NCI-H774 (cell line): ENCODE results near the gene BTBD1.
"Not testable (repeated sequence)": the region's sequence is repeated elsewhere in the genome, so short reads cannot be mapped to it uniquely, and the experiment has no call there.

Source experiments
- DNase-seq: peaks from one replicate; lab custom pipeline; 2025; lab: John Stamatoyannopoulos, UW

Gene BTBD1

DNA sequence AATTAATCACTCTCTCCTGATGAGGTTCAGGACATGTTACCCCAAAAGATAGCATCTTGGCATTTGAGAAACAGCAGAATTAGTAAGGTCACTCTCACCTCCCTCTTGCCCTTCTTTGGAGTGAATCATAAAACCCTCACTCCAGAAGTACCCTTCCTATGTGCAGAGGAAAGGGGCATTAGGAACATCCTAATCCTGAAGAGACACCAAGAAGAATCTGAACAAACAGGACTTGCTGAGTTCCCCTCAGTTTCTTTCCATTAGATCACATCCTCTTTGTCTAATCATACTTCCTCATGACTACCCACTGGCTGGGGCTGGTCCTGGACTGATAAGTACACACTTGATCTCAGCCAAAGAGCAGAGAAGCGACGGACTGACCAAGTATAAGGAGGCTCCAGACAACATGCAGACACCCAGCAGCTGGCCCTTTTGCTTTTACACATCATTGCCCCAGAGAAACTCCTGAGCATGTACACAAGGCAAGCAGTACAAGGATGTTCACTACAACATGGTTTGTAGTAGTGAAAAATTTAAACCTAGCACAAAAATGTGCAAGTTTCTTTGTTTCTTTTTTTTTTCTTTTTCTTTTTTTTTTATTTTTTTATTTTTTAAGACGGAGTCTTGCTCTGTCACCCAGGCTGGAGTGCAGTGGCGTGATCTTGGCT, 25.4 kb upstream of the BTBD1 start:
- DNase-seq, result no peak

DNA sequence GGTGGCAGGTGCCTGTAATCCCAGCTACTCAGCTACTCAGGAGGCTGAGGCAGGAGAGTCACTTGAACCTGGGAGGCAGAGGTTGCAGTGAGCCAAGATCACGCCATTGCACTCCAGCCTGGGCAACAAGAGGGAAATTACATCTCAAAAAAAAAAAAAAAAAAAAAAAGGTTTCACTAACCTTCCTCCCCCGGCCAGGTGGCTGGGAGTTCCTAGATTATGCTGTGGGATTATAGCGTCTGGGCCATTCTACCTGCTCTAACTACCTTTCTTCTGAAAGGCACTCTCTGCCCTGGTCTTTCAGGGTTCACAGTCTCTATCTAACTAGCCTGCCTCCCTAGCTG, 24.9 kb upstream of the BTBD1 start:
- not testable (repeated sequence) for DNase-seq

- DNase-seq, result no peak
Observed at GRCh38 chr15:83090465-83090864, 23.4 kb upstream of the BTBD1 start.

- DNase-seq, result no peak
Observed at GRCh38 chr15:83088876-83089275, 21.8 kb upstream of the BTBD1 start.

DNA sequence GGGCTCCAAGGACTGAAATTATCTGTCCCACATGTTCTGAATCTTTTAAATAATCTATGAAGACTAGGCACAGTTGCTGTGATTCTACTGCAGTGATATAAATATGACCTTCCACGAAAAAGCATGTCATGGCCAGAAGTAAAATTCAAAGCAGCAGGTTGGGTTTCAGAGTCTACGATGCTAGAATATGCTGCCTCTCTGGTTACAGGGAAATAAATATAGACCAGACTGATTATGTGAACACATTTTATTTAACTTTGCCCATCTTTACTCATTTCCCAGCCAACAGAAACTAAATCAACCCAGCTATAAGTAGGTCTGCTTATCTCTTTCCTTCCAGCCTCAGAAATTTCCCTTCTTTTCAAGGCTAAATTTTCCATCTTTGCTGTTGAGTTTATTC, 20.5 kb upstream of the BTBD1 start:
- no peak for DNase-seq

GRCh38 chr15:83085864-83086552, 19.0 kb upstream of the BTBD1 start:
- not testable (repeated sequence) for DNase-seq

DNA sequence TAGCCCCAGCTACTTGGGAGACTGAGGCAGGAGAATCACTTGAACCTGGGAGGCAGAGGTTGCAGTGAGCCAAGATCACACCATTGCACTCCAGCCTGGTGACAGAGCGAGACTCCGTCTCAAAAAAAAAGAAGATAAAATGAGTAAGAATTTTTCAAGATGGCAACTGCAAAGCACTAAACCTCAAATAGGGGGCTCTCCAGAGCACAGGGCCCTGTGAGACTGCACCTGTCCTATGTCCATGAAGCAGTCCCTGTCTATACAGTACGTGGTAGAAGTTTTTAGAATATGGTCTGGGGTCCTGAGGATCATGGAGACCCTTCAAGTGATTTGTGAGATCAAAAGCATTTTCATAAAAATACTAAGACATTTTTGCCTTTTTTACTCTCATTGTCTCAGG, 18.4 kb upstream of the BTBD1 start:
- not testable (repeated sequence) for DNase-seq

GRCh38 chr15:83082730-83083386, 15.8 kb upstream of the BTBD1 start:
- DNase-seq, result no peak

DNA sequence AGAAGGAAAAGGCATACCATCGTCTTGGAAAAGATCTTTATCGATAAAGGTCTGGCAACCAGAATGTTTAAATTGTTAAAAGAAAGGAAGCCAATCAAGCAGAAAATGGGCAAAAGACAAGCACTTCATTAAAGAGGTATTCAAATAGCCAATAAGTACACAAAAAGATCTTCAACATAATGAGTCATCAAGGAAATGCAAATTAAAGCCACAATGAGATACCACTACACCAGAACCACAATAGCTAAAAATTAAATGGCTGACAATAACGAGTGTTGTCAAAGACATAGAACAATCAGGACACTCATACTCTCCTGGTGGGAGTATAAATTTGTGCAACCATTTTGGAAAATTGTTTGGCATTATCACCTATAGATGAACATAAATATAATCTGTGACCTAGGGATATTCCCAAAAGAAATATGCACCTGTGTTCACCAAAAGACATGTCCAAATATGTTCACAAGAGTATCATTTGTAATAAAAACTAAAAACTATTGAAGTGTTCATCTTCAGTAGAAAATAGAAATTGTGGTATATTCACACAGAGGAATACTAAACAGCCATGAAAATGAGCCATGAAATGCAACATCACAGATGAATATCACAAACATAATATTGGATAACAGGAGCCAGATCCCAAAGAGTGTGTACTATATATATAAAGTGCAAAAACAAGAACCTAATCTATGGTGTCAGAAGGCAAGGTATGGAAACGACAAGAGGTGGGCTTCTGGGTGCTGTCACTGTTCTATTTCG, 14.4 kb upstream of the BTBD1 start:
- DNase-seq, result no peak

DNA sequence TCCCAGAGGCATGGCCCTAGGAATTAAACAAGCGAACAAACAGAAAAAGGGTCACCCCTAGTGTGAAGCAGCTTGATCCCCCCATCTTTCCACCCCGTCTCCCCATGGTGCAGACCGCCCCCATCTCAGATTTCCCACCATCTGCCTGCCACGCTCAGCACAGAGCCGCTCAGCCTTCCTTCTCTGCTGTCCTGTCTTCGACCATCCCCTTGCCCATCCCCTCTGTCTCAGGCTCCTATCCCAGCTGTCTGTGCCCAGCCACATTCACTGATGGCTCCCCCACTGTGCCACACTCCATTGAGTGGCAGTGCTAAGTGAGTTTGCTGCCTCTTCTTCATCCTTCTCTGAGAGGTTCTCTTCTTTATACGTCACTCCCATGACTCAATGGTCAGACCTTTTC, 11.7 kb upstream of the BTBD1 start:
- DNase-seq, result no peak

GRCh38 chr15:83077491-83078230, 10.6 kb upstream of the BTBD1 start:
- no peak for DNase-seq

GRCh38 chr15:83069211-83069642, 2.2 kb upstream of the BTBD1 start:
- DNase-seq, result not testable (repeated sequence)

DNA sequence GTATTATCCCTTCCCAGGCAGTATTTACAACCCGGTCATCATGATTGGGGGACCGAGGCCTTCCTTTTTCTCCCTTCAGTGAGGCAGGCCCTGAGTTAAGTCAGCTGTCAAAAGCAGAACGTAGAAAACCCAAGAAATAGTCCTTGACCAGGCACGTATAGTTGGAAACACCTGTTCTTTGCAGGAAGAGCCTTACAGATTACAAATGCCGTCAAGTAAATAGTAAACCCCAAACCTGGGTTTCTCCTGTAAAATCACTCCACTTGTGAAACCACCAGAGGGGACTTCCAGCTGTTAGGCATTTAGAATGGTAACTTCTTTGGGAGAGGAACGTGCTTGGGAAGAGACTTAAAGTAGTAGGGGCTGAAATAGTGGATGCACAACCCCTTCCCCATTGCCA, 1.0 kb upstream of the BTBD1 start:
- no peak for DNase-seq

DNA sequence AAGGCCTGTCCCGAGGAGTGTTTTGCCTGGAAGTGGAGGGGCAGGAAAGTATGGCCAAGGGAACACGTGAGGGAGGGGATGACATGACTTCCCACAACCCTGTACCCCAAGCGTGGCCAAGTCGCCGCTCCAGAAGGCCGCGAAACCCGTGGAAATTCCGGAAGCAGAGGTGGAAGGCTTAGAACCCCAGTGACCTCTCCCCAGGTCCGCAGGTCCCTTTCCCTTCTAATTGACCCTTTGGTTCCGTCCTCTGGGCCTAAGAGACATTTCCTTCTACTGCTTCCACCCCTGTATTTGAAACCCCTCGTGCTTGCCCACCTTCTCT, 548 bp upstream of the BTBD1 start:
- DNase-seq, result no peak

DNA sequence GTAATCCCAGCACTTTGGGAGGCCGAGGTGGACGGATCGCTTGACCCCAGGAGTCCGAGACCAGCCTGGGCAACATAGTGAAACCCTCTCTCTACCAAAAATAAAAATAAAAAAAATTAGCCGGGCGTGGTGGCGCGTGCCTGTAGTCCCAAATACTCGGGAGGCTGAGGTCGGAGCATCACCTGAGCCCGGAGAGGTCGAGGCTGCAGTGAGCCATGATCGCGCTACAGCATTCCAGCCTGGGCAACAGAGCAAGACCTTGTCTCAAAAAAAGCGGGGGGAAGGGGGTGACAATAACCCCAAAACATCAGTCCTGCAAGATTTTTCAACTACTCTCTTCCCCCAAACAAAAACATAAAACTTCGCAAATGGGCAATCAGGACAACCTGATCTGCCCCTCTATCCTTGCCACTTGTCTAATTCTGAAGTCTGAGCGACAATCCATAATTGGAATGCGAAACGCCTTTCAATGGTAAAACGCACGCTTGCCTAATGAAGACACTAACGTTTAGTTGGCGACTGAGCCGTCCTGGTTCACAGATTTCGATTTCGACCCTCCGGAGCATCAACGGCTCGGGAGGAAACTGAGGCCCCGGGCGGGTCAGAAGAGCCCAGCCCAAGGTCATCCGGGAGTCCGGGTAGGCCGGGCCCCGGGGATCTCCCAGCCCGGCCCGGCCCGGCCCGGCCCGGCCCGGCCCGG, 868 bp downstream of the BTBD1 start:
- DNase-seq, result no peak

DNA sequence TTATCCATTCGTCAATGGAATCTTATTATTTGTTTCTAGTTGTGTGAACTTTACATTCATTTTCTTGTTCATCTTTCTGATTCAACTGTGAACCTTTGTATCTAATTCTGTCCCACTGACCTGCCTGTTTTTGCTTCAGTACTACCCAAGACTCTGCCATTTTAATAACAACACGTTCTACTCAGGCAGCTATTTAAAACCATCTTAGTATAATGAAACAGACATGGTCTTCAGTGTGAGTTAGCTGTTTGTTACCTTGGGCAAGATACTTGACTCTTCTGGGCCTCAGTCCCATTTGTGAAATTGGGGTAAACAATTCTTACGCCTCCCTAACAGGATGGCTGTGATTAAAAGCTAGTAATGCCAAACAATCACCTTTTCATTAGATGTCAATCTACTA, 1.6 kb downstream of the BTBD1 start:
- no peak for DNase-seq

GRCh38 chr15:83064859-83065258, 2.2 kb downstream of the BTBD1 start:
- DNase-seq, result no peak

DNA sequence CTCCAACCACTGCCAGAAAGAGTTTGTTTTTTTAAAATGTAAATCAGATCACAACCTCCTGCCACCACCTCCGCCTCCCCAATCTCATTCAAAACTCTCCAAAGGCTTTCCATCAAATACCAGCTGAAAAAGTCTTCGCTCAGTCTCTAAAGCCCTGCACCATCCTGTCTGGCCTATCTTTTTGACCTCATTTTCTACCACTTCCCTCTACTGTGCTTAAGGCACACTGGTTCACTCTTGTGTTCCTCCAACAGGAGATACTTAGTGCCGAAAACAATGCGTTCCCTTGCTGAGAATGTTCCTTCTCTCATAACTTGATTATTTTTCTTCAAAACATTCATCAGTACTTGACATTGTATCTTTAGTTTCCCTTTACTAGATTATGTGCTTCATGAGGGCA, 3.5 kb downstream of the BTBD1 start:
- no peak for DNase-seq

DNA sequence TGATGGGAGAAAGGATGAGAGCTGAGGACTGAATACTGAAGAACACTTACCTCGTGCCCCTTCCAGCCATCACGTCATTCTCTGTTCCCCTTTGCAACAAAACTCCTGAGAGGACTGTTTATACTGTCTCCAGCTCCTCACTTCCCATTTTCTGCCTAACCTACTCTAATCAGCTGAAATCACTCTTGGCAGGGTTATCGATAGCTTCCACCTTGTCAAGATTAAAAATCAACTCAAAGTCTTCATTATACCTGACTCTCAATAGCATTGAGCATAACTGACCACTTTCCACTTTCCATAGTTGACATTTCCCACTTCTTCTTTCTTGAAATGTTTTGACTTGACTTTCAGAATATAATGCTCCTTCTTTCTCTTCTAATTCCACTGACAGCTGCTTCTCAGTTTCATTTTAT, 4.3 kb downstream of the BTBD1 start:
- no peak for DNase-seq

DNA sequence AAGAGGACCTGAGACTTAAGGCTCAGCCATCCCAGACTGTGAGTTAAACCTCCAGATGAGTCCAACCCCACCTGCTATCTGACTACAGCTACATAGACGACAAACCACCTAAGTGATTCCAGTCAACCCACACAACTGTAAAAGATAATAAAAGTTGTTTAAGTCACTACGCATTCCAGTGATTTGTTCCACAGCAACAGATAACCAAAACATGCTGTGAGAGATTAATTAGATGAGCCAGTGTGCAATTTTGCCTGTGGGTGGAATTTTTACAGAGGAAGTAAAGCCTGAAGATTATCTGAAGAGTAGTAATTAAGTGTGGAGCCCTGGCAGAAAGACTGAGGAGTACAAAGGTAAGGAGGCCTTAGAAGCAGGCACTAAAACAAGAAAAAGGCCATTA, 5.4 kb downstream of the BTBD1 start:
- no peak for DNase-seq

DNA sequence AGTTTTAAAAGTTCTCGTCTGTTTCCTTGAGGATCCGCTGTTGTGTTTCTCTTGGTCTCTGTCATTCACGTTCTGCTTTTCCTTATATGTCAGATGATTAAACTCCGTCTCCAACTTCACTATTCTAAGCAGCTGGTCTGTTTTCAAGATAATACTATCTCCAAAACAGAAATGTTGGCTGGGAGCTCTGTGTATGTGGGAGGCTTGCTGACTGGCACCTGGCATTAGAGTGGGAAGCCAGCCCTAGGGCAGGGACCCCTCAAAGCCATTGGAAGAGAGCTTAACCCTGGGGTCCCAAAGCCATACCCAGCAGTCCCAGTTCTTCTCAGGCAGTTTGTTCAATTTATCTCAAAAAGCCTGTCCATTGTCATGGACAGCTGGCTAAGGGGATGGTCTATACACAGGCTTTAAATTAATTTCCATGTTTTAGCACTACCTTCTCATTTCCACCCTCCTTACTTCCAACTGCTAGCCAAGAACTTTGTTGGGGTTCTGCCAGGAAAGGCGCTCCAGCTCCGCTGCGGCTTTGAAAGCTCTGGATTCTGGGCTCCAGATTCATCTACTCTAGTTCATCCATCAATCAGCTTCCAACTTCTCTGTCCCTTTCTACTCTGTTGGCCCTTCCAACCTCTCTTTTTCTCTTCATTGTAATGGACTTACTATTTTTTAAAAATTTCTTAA, 9.2 kb downstream of the BTBD1 start:
- DNase-seq, result no peak
